Activated CD8-positive, alpha-beta memory T cell treated with anti-CD3 and anti-CD28 coated beads for 24 hours (primary cell): Measurements from ENCODE around the gene PRKACA.
"Not testable (repeated sequence)": the region's sequence is repeated elsewhere in the genome, so short reads cannot be mapped to it uniquely, and the experiment has no call there.

Experiments used
- DNase-seq: peaks from one replicate; pipeline ENCODE4 v3.0.0-alpha.2; 2020

PRKACA gene

DNA sequence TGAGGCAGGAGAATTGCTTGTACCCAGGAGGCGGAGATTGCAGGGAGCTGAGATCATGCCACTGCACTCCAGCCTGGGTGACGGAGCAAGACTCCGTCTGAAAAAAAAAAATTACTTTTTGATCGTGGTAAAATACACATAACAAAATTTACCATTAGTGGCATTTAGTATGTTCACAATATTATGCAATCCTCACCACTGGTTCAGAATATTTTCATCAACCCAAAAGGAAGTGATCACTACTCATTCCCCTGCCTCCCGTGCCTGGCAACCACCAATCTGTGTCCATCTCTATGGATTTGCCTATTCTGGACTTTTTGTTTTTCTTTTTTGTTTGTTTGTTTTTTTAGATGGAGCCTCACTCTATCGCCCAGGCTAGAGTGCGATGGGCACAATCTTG lies 54.5 kb downstream of the PRKACA start:
- no peak for DNase-seq

DNA sequence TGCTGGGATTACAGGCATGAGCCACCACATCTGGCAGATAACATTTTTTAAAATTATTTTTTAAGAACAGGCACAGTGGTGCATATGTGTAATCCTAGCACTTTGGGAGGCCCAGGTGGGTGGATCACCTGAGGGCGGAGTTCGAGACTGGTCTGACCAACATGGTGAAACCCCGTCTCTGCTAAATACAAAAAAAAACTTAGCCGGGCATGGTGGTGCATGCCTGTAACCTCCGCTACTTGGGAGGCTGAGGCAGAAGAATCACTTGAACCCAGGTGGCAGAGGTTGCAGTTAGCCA lies 55.1 kb downstream of the PRKACA start:
- no peak for DNase-seq

DNA sequence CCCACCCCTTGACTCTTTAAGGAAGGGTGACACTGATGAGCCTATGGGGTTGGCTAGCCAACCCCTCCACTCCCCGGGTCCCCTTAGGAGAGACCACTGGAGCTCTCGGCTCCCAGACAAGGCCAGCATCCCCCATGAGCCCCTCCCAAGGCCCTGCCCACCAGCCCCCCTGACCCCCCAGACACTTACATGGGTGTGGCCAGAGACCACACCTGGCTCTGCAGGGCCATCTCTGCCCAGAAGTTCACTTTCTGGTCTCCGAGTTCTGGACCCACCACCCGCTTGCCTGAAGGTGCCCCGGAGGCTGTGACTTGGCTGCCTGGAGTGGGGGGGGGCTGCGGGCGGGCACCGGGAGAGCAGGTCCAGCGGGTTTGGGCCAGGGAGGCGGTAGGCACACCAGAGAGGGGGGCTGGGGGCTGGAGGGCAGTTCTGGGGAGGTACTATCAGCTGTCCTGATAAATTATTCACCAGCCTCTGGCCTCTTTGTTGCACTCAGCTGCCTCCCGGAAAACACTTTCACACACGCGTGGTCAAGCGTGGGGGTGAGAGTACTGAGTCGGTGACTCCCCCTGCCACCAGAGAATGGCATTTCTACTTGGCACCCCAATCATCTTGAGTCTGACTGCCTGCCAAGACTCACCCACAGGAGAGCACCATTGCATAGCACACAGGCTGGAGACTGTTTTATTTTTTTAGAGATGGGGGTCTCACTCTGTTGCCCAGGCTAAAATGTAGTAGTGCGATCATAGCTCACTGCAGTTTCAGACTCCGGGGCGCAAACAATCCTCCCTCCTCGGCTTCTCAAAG lies 55.6 kb downstream of the PRKACA start, which contains the start of gene PALM3:
Gene PALM3, minus strand, starts transcription at position 326 of the 807 bp plus-strand sequence. Its CDS starts 96 bp downstream, at position 230.
- no peak for DNase-seq

DNA sequence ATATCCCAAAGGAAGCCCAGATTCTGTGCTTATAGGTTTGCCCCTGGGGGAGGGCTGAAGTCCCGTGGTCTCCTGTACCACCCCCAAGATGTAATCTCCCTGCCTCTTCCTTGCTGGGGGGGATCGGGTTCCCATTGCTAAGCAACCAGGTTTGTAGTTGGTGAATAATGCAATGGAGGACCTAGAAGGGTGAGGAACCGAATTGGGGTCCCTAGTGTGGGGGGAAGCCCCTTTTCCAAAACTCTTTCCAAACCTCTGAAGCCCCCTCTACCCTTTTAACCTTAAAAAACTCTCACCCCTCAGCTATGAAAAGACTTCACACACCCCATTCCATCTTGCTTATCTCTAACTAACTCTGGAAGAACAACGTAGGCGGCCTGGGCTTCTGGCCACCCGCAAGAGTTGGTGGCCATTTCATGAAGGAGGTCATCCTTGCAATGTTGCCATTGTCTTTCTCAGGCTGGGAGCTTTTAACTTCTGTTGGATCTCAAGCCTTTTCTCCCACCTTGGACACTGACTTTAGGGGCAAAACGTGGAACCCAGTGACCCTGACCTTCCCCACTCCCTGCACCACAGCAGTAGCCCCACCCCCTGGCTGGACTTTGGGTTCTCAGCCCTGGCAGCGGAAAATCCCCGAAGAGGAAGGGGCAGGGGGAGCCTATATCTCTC lies 56.3 kb downstream of the PRKACA start:
- no peak for DNase-seq

DNA sequence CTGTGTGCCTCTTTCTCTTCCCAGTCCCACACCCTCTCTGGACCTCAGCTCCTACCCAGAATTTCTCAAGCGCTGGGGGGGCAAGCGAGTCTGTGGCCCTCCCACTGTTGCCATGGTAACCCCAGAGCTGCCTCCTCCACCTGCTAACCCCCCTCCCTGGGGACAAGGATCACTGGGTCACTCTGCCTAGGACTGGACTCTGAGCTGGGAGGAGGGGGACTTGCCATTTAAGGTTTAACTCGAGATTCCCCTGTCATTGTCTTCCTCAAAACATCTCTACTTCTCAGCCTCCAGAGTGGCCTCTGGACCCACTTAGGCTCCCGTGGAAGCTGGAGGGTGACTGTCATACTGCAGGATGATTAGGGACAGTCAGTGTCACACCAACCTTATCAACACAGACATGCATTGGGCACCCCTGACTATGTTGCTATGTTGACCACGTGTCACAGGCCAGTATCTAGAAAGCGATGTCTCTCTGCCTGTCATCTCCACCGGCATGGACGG lies 57.9 kb downstream of the PRKACA start:
- DNase-seq, result no peak

DNA sequence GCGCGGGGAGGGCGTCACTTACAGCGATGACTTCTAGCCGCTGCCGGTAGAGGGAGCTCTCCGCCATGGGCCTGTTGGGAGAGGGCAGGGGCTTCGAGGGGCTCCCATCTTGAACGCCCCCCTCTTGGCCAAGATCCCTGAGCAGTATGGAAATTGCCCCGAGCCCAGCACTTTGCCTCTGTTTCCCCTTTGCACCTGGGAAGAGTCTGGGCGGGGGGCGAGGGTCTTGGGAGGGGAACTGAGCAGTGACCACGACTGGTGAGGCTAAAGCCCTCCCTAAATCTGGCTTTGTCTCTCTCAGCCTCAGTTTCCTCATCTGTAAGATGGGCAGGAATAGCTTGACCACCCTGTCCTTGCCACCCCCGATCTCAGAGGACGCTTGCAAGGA lies 58.5 kb downstream of the PRKACA start:
- DNase-seq, result peak; percentile 78

DNA sequence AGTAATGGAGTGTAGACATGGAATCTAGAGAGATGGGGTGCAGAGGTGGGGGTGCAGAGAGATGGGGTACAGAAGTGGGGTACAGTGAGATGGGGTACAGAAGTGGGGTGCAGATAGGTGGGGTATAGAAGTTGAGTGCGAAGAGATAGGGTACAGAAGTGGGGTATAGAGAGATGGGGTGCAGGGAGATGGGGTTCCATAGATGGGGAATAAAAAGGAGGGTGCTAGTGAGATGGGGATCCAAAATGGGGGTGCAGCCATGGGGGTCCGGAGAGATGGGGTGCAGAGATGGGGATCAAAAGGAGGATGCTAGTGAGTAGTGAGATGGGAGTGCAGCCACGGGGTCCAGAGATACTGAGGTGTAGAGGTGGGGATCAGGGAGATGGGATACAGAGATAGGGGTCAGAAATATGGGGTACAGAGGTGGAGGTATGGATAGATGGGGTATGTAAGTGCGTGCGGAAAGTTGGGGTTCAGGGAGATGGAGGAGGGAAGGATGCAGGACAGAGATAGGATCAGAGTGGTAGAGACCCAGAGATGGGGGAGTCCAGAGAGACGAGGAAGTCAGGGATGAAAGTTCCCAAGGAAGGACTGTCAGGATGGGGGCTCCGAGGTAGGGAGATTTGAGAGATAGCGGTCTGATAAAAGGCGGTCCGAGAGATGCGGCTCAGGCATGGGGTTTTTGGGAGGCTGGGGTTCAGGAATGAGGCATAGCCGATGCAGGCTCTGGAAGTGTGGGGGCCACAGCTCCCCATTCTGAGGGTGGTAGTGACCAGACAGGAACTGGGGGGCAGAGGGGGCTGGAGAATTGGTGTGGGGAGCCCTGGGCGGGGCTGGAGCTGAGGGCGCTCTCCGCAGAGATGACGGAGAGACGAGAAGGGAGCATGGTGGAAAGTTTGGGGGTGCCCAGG lies 59.1 kb downstream of the PRKACA start:
- DNase-seq, result no peak

DNA sequence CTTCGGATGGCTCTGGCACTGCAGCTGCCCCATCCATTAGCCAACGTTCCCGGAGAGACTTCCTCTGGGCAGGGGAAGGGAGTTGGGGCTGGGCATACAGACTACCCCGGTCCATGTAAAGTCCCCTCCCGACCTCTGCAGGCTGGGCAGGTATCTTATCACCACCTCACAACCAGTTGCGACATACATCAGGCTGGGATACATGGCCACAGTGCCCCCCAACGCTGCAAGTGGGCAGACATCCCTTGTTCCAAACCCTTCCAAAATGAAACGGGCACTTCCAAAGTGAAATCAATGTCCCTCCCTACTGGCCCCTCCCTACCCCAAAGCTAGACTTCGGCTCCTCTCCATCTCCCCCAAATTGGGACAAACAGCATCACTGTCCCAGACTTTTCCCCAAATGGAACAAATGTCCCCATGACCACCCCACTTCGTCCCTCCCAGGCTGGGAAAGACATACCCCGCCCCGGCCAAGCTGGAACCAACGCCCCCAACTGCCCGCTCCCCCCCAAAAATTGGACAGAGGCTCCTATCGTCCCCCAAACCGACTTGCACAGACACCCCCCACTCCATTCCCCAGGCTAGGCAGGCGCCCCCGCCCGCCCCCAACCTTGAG lies 60.7 kb downstream of the PRKACA start:
- no peak for DNase-seq

DNA sequence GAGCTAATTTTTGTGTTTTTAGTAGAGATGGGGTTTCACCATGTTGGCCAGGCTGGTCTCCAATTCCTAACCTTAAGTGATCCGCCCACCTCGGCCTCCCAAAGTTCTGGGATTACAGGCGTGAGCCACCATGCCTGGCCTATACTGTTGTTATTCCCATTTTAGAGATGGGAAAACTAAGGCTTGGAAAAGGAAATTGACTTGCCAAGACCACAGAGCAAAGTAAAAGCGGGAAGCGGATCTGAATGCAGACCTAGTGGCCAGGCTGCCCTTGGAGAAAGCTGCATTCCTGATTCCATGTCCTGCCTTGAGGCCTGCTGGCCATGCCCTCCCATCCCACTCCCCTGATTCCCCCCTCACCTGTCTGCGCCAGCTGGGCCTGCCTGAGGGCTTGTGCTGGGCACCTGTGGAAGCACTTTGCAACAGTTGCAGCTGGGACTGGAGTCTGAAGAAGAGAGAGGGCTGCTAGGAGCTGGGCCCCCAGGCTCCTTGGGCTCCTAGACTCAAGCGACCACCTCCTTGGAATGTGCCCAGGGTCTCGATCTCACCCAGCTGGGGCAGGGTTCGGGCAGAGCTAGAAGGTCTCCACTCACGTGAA lies 61.4 kb downstream of the PRKACA start:
- no peak for DNase-seq

DNA sequence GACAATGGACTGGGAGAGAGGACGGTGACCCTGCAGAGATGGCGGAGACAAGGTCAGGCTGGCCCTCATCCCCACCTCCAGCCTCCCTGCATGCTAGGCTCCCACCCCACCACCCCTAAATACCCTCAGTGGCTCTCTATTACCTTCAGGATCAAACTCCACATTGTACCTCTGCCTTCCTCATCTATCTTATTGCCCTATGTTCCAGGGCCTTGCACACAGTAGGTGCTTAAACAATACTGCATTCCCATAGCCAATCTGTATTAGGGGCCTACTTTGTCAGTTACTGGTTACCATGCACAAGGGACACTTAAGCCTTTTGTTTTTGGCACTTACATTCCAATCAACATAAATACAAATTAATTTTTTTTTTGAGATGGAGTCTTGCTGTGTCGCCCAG lies 62.2 kb downstream of the PRKACA start:
- no peak for DNase-seq

DNA sequence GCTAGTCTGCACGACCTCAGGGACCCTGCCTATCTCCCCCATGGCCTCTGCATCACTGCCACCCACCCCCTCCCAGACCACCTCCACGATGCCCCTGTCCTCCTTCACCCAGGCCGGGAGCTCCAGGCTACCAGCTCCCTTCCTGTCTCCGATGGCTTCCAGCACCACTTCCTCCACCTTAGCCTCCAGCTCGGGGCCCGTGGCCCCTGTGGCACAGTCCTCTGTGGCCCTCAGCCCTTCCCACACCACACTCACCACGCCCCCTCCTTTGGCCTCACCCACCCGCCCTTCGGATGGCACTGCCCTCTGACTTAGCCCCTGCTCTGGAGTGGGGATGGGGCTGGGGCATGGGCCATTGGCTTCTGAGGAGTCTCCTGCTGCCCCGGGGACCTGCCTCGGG lies 62.8 kb downstream of the PRKACA start:
- DNase-seq, result no peak

DNA sequence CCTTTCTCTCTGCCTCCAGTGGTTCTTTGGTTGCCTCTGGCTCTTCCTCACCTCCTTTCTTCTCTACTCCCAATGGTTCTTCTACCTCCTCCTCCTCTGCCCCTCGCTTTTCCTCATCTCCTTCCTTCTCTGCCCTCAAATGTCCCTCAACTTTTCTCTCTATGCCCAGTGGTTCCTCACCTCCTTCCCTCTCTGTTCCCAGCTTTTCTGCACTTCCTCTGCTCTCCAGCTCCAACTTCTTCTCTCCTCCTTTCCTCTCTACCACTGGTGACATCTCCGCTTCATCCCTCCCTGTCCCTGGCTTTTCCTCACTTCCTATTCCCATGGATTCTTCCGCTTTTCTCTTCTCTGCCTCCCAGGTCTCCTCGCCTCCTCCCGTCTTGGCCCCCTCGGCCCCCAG lies 63.5 kb downstream of the PRKACA start:
- no peak for DNase-seq

DNA sequence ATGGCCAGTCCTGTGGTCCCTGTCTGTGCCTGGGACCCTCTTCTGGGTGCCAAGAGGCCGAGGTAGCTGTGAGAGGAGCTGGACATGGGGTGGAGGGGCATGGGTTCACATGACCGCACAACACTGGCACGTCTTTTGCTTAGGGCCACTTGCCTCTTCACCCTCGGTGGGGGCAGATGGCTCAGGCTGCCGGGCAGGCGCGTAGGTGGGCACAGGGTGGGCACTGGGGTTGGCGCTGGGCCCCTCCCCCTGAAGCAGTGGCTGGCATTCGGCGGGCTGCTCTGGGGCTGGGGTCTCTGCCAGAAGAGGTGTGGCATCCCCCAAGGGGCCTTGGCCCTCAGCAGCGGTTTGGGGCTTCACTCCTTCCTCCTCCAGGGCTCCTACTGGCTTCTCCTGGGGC lies 64.1 kb downstream of the PRKACA start:
- DNase-seq, result no peak

DNA sequence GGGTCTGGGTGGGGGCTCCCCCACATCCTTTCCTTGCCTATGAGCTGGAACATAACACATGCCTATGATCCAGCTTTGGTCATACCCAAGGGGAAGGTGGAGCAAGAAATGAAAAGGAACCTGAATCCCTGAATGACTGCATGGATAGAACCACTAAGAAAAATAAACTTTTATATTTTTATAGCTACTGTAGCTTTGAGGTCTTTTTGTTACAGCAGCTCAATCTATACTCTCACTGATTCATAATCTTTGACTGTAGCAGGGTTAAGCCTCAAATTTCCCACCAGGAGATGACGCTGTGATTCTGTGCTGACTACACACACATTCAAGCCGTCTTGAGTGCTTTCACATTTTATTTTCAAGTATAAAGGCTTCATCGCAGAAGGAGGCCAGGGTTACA lies 64.5 kb downstream of the PRKACA start:
- DNase-seq, result no peak

DNA sequence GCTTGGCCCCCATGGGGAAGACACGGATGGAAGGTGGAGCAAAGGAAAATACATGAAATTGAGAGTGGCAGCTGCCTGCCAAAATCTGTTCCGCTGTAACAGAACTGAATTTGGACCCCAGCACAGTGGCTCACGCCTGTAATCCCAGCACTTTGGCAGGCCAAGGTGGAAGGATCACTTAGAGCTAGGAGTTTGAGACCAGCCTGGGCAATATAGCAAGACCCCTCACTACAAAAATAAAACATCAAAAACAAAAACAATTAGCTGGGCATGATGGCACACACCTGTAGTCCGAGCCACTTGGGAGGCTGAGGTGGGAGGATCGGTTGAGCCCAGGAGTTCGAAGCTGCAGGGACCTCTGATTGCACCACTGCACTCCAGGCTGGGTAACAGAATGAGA lies 65.1 kb downstream of the PRKACA start:
- DNase-seq, result no peak

DNA sequence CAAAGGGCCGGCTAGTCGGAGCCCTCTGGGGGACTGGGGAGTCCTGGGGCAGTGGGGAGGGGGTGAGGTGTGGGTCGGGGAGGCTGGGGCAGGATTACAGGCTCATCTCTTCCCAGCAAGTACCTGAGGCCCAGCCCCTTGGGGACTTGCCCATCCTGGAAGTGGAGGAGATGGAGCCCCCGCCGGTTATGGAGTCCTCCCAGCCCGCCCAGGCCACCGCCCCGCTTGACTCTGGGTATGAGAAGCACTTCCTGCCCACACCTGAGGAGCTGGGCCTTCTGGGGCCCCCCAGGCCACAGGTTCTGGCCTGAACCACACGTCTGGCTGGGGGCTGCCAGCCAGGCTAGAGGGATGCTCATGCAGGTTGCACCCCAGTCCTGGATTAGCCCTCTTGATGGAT lies 65.6 kb downstream of the PRKACA start:
- no peak for DNase-seq

DNA sequence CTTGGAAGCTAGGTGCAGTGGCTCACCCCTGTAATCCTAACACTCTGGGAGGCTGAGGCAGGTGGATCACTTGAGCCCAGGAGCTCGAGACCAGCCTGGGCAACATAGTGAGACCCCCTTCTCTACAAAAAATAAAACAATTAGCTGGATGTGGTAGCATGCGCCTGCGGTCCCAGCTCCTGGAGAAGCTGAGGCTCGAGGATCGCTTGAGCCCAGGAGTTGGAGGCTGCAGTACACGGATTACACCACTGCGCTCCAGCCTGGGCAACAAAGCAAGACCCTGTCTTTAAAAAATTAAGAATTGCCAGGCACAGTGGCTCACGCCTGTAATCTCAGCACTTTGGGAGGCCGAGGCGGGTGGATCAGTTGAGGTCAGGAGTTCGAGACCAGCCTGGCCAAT lies 66.6 kb downstream of the PRKACA start:
- DNase-seq, result not testable (repeated sequence)

DNA sequence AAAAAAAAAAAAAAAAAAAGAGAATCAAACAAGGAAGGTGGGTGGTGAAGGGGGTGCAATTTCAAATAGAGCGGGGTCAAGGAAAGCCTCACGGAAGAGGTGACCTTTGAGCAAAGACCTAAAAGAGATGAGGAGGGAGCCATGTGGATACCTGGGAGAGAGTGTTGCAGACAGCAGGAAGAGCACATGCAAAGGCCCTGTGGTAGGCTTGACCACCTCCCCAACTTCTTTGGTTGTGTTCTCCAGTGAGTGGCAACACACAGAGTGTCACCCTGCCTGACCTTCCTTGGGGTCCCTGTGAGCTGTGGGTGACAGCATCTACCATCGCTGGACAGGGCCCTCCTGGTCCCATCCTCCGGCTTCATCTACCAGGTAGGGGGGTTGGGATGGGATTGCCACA lies 67.0 kb downstream of the PRKACA start:
- no peak for DNase-seq

DNA sequence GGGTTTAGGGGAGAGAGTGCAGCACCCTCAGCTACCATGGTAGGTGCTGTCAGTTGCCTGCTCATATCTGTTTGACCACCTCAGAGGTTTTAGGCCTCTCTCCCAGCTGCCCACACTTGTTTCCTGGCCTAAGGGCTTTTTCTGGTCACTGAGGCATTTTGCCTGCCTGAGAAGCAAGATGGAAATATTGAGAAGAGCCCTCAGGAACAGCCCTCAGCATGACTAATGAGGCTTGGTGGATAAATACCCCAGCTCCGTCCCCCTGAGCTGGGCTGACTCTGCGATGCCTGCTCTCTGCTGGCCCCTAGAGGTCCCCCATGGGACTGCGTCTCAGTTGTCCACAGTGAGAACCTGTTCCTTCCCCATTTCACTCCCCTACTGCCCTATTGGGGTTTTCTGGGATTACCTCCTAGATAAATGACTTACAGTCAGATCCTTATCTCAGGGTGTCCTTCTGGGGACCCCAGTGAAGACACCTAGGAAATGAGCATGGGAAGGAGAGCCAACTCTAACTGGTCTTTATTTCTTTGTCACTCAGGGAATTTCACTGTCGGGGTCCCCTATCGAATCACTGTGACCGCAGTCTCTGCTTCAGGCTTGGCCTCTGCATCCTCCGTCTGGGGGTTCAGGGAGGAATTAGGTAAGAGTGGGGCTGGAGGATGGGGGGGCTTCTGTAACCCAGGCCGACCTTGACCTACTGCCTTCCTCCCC lies 69.0 kb downstream of the PRKACA start:
- peak; percentile 92 for DNase-seq

DNA sequence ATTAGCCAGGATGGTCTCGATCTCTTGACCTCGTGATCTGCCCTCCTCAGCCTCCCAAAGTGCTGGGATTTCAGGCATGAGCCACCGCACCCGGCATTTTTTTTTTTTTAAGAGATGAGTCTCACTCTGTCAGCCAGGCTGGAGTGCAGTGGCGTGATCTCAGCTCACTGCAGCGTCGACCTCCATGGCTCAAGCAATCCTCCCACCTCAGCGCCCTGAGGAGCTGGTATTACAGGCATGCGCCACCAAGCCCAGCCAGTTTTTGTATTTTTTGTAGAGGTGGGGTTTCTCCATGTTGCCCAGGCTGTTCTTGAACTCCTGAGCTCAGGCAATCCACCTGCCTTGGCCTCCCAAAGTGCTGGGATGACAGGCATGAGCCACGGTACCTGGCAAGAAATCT lies 69.7 kb downstream of the PRKACA start:
- not testable (repeated sequence) for DNase-seq

DNA sequence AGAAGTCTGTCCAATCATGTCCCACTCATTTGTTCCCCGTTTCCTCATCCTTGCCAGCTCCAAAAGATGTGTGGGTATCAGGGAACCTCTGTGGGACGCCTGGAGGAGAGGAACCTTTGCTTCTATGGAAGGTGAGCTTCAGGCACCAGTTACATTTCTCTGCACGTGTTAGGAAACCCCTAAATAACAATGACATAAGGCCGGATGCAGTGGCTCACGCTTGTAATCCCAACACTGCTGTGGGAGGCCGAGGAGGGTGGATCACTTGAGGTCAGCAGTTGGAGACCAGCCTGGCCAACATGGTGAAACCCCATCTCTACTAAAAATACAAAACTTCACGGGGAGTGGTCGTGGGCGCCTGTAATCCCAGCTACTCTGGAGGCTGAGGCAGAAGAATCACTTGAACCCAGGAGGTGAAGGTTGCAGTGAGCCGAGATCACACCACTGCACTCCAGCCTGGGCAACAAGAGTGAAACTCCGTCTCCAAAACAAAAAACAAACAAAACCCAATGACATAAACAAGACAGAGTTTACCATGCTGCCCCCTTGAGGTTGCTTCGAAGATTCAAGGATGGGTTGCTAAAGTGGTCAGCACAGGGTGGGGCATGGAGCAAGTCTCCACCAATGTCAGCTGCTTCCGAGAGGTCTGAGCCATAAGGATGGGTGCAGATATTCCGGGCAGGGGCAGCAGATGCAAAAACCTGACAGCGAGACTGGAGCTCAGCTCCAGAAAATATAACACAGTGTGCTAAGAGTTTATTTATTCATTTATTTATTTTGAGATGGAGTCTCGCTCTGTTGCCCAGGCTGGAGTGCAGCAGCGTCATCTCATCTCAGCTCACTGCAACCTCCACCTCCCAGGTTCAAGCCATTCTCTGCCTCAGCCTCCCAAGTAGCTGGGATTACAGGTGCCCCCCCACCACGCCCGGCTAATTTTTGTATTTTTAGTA lies 74.6 kb downstream of the PRKACA start:
- DNase-seq, result not testable (repeated sequence)
